Loucy (cell line): Measurements from ENCODE around the gene KIF16B.

ENCODE experiments used
- H2AFZ ChIP-seq: fragments of 200-600 bp; sonication (generic); 2 replicates; pipeline ENCODE4 v1.6.0; 2016; ENCODE audit warnings: antibody characterized with exemption, mild to moderate bottlenecking, low read length, moderate library complexity
- H3F3A ChIP-seq: fragments of 200-600 bp; 2 replicates; pipeline ENCODE4 v1.6.0; 2016; ENCODE audit warnings: antibody characterized with exemption, low read depth, mild to moderate bottlenecking
- H3K27me3 ChIP-seq: fragments of 200-600 bp; sonication (generic); 2 replicates; pipeline ENCODE4 v1.6.1; 2014; ENCODE audit warnings: low read length, mild to moderate bottlenecking; ENCODE audit not compliant: insufficient read depth, poor library complexity, severe bottlenecking
- H3K36me3 ChIP-seq: fragments of 200-600 bp; sonication (generic); 2 replicates; pipeline ENCODE4 v1.6.1; 2016; ENCODE audit warnings: low read length; ENCODE audit not compliant: insufficient read depth
- H3K4me1 ChIP-seq: fragments of 200-600 bp; sonication (generic); 2 replicates; pipeline ENCODE4 v1.5.1; 2014; ENCODE audit warnings: low read length, mild to moderate bottlenecking; ENCODE audit not compliant: insufficient read depth, poor library complexity, severe bottlenecking
- H3K4me2 ChIP-seq: fragments of 200-600 bp; sonication (generic); 2 replicates; pipeline ENCODE4 v1.6.0; 2014; ENCODE audit warnings: antibody characterized with exemption, low read length, low read depth, mild to moderate bottlenecking; ENCODE audit not compliant: poor library complexity, severe bottlenecking
- H3K4me3 ChIP-seq: fragments of 200-600 bp; sonication (generic); 2 replicates; pipeline ENCODE4 v1.5.1; 2014; ENCODE audit warnings: low read length, mild to moderate bottlenecking, mixed read lengths; ENCODE audit not compliant: poor library complexity, severe bottlenecking
- H3K79me2 ChIP-seq: fragments of 200-600 bp; sonication (generic); 2 replicates; pipeline ENCODE4 v1.6.1; 2014; ENCODE audit warnings: low read length; ENCODE audit not compliant: insufficient read depth
- H3K9ac ChIP-seq: fragments of 200-600 bp; sonication (generic); 2 replicates; pipeline ENCODE4 v1.6.0; 2014; ENCODE audit warnings: mild to moderate bottlenecking, low read depth, low read length, moderate library complexity; ENCODE audit not compliant: poor library complexity, severe bottlenecking
- H3K9me2 ChIP-seq: fragments of 200-600 bp; sonication (generic); replicated peaks from 2 replicates; pipeline ENCODE4 v1.6.1; 2016; ENCODE audit warnings: low read depth, low read length, mixed read lengths
- H3K9me3 ChIP-seq: fragments of 200-600 bp; sonication (generic); 2 replicates; pipeline ENCODE4 v1.6.1; 2014; ENCODE audit warnings: mild to moderate bottlenecking, antibody characterized with exemption, low read length, low read depth; ENCODE audit not compliant: insufficient read depth
- H4K20me1 ChIP-seq: fragments of 200-600 bp; sonication (generic); 2 replicates; pipeline ENCODE4 v1.6.0; 2014; ENCODE audit warnings: antibody characterized with exemption, low read length, mild to moderate bottlenecking; ENCODE audit not compliant: insufficient read depth, poor library complexity, severe bottlenecking
- EZH2phosphoT487 ChIP-seq: fragments of 200-600 bp; IDR thresholded peaks from 2 replicates; pipeline ENCODE4 v1.6.1; 2018; ENCODE audit warnings: antibody characterized with exemption, mild to moderate bottlenecking, moderate library complexity, borderline replicate concordance
- TF ChIP-seq, protein P1 (sequence below): fragments of 200-600 bp; sonication (generic); conservative IDR thresholded peaks from 2 replicates; pipeline ENCODE4 v1.5.1; 2014; ENCODE audit warnings: mild to moderate bottlenecking, antibody characterized with exemption, low read length

The KIF16B gene

DNA sequence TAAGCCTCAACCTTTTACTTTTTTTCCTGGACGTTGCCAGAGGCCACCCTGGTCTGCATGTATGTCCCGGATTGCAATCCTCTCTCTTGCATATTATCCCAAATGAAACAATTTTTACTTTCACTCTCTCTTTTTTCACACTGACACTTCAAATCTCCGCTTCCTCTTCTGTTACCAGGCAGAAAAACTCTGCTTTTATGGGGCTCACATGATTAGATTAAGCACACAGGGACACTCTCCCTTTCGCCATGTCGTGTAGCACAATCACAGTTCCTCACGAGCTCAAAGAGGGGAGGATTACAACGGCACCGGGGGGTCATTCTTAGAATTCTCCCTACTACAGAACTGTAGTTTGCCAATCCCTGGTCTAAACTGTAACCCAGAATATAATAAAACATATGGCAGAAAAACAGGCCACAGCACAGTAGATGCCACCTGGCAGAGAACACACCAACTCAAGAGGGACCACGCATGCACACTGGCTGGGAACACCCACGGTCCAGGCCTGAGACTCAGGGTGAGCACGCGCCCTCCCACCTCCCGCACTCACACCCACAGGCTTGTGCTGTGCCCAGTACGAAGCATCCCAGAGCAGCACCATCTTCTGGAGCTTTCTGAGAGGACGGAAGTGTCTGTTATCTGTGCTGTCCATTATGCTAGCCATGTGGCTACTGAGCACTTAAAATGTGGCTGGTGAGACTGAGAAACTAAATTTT is 288.7 kb downstream of the KIF16B start:
- no peak overlapping the region for H3K9ac ChIP-seq
- H3K4me2 ChIP-seq = no peak overlapping the region
- no peak overlapping the region for H2AFZ ChIP-seq
- H4K20me1 ChIP-seq = no peaks in the 10 kb centered on the region
- no peaks in the 10 kb centered on the region for H3K9me2 ChIP-seq
- H3K27me3 ChIP-seq = no peaks in the 10 kb centered on the region
- no peaks in the 10 kb centered on the region for H3K79me2 ChIP-seq
- H3F3A ChIP-seq = no peaks in the 10 kb centered on the region
- H3K4me1 ChIP-seq = no peaks in the 10 kb centered on the region
- TF ChIP-seq, protein P1, sequence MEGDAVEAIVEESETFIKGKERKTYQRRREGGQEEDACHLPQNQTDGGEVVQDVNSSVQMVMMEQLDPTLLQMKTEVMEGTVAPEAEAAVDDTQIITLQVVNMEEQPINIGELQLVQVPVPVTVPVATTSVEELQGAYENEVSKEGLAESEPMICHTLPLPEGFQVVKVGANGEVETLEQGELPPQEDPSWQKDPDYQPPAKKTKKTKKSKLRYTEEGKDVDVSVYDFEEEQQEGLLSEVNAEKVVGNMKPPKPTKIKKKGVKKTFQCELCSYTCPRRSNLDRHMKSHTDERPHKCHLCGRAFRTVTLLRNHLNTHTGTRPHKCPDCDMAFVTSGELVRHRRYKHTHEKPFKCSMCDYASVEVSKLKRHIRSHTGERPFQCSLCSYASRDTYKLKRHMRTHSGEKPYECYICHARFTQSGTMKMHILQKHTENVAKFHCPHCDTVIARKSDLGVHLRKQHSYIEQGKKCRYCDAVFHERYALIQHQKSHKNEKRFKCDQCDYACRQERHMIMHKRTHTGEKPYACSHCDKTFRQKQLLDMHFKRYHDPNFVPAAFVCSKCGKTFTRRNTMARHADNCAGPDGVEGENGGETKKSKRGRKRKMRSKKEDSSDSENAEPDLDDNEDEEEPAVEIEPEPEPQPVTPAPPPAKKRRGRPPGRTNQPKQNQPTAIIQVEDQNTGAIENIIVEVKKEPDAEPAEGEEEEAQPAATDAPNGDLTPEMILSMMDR = no peak
- TF ChIP-seq EZH2phosphoT487 = no peak
- no peak overlapping the region for H3K4me3 ChIP-seq
- H3K36me3 ChIP-seq = no peaks in the 10 kb centered on the region
- H3K9me3 ChIP-seq = no peaks in the 10 kb centered on the region

DNA sequence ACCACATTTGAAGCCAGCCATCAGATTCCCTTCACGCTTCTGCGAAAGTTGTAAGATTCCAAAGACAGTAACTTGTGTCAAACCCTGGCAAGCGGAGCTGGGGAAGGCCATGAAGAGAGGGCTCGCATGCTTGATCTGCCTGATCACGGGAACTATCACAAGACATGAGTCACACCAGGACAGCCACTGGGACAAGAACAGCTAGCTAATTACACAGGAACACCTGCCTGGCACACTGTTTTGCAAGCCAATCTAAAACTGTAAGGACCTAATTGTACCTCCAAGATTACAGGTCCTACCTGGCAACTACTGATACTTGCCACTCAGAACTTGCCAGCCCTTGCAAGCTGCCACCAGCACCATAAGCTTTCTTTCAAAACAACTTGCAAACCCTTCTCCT is 289.3 kb downstream of the KIF16B start:
- no peaks in the 10 kb centered on the region for H3K9me2 ChIP-seq
- H3K9me3 ChIP-seq = no peaks in the 10 kb centered on the region
- H4K20me1 ChIP-seq = no peaks in the 10 kb centered on the region
- no peaks in the 10 kb centered on the region for H3K27me3 ChIP-seq
- H2AFZ ChIP-seq = no peak overlapping the region
- H3F3A ChIP-seq = no peaks in the 10 kb centered on the region
- TF ChIP-seq, protein P1 = no peak
- TF ChIP-seq EZH2phosphoT487 = no peak
- H3K4me1 ChIP-seq = no peaks in the 10 kb centered on the region
- no peaks in the 10 kb centered on the region for H3K79me2 ChIP-seq
- H3K9ac ChIP-seq = no peak overlapping the region
- no peak overlapping the region for H3K4me2 ChIP-seq
- H3K36me3 ChIP-seq = no peaks in the 10 kb centered on the region
- no peak overlapping the region for H3K4me3 ChIP-seq

DNA sequence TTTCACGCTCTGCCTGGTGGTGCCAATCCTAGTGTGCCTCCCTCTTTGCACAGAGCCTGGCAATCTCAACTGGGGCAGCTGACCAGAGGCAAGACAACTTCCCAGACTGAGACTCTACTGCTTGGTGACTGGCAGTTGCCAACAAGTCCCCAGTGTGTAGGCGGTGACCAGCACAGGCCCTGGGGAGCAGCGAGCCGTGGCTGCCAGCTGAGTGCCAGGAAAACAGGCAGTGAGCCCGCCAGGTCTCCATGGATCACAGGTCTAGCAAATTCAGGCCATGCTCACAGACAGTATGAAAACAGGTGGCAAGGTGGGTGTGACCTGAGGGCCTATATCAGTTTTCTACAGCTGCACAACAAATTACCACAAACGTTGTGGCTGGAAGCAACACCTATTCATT is 289.9 kb downstream of the KIF16B start:
- H3K9ac ChIP-seq = no peak overlapping the region
- TF ChIP-seq, protein P1 = no peak
- TF ChIP-seq EZH2phosphoT487 = no peak
- H3K36me3 ChIP-seq = no peaks in the 10 kb centered on the region
- no peak overlapping the region for H2AFZ ChIP-seq
- no peak overlapping the region for H3K4me2 ChIP-seq
- no peaks in the 10 kb centered on the region for H3F3A ChIP-seq
- H3K4me3 ChIP-seq = no peak overlapping the region
- H4K20me1 ChIP-seq = no peaks in the 10 kb centered on the region
- H3K4me1 ChIP-seq = no peaks in the 10 kb centered on the region
- no peaks in the 10 kb centered on the region for H3K27me3 ChIP-seq
- H3K9me3 ChIP-seq = no peaks in the 10 kb centered on the region
- no peaks in the 10 kb centered on the region for H3K9me2 ChIP-seq
- no peaks in the 10 kb centered on the region for H3K79me2 ChIP-seq
